H1 (cell line): ENCODE measurements around the gene CBX4. TPM values are rescaled to one million over a fixed set of nuclear protein-coding genes. Genes with fewer than 3 reads are reported as not detected.

ENCODE experiments used
- ATF2 ChIP-seq: IDR thresholded peaks from 2 replicates; pipeline ENCODE4 v1.6.1; 2012; ENCODE audit warnings: low read length, inconsistent platforms
- ATF3 ChIP-seq: IDR thresholded peaks from 2 replicates; pipeline ENCODE4 v1.6.1; 2011; ENCODE audit warnings: low read depth, mild to moderate bottlenecking, low read length; ENCODE audit not compliant: insufficient read depth
- BACH1 ChIP-seq: IDR thresholded peaks from 2 replicates; pipeline ENCODE4 v1.6.1; 2012; ENCODE audit warnings: low read length, improper control_type of control experiment
- BRCA1 ChIP-seq: IDR thresholded peaks from 2 replicates; pipeline ENCODE4 v1.6.1; 2012; ENCODE audit warnings: low read depth, low read length, improper control_type of control experiment
- CBX8 ChIP-seq: fragments of 300-800, 300-1000 bp; sonication (generic); IDR thresholded peaks from 2 replicates; pipeline ENCODE4 v1.7.1; 2016; ENCODE audit warnings: low read depth, low read length, borderline replicate concordance
- CHD7 ChIP-seq: fragments of 300-600 bp; sonication (generic); IDR thresholded peaks from 2 replicates; pipeline ENCODE4 v1.7.1; 2012; ENCODE audit warnings: low read length, moderate library complexity, mild to moderate bottlenecking, inconsistent platforms; ENCODE audit not compliant: insufficient replicate concordance
- RBBP5 ChIP-seq: IDR thresholded peaks from 2 replicates; pipeline ENCODE4 v1.7.1; 2012; ENCODE audit warnings: low read depth, mild to moderate bottlenecking, inconsistent platforms, low read length, moderate library complexity, borderline replicate concordance
- polyA plus RNA-seq, 7 experiments: library from polyadenylated mRNA; depleted of rRNA in 3 of 7; stranded (reverse) in 5 of 7; unstranded in 2 of 7; fragments of >200 nt in 5 of 7; fragments of 200-250 nt in 2 of 7; gene quantifications; 1 replicate in 5 of 7; 2 replicates in 1 of 7; 4 replicates in 1 of 7; pipeline versions ENCODE4 v1.2.1 to v1.2.3, GENCODE V29; 2011 to 2013; ENCODE audit warnings: missing spikeins in 2 of 7, mixed read lengths in 2 of 7
- total RNA-seq: library from RNA; stranded (reverse); fragmentation: NEBNext Ultra II Directional; extraction: Animal tissue kit (Norgen Biotek cat#: 25700); gene quantifications from 2 replicates; pipeline ENCODE4 v1.2.1, GENCODE V29; 2021

CBX4 gene
- total and polyA plus RNA-seq, 2 of the 8 experiments (the other 6 are each of a cell fraction or from before 2014, with no cell fraction given): 1.8 to 4.0 TPM

GRCh38 chr17:79803997-79804855 lies 35.0 kb downstream of the CBX4 start (continued):
- TF ChIP-seq RBBP5 (no peak), ATF3 (no peak), CHD7 (peak; percentile 99), BACH1 (0 out of 2 replicates have a peak, but pooled peaks have one; percentile 5), ATF2 (no peak), BRCA1 (no peak), CBX8 (no peak)
